ENCODE measurements around the gene TENT5C.

DNA sequence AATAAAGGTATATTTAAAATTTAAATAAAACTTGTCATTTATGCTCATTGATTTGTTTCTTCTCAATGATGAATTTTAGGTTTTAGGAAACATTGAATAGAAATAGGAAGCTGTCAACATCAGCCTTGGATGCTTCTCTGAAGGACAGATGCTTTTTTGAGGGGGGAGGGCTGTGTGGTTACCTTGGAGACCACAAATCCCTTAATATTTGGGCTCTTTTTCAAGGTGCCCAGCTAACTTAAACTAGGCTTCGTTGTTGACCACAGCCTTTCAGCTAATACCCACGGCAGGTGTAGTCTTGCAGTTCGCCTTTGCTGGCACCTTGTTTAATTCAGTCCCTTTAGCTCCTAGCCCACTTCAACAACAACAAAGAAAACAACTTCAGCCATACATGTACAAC lies 22.5 kb downstream of the TENT5C start:
- TF ChIP-seq, protein P1, sequence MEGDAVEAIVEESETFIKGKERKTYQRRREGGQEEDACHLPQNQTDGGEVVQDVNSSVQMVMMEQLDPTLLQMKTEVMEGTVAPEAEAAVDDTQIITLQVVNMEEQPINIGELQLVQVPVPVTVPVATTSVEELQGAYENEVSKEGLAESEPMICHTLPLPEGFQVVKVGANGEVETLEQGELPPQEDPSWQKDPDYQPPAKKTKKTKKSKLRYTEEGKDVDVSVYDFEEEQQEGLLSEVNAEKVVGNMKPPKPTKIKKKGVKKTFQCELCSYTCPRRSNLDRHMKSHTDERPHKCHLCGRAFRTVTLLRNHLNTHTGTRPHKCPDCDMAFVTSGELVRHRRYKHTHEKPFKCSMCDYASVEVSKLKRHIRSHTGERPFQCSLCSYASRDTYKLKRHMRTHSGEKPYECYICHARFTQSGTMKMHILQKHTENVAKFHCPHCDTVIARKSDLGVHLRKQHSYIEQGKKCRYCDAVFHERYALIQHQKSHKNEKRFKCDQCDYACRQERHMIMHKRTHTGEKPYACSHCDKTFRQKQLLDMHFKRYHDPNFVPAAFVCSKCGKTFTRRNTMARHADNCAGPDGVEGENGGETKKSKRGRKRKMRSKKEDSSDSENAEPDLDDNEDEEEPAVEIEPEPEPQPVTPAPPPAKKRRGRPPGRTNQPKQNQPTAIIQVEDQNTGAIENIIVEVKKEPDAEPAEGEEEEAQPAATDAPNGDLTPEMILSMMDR (IDR thresholded peaks at IDR 0.05; ENCODE audit: low read depth, low read length): no peak
- TF ChIP-seq MYC (IDR thresholded peaks at IDR 0.05; ENCODE audit: low read depth, low read length): no peak

Data from NB4 (cell line).